Measurements from ENCODE around the gene RTN4R.

GRCh38 chr22:20258584-20259326 is 9.4 kb downstream of the RTN4R start:
- TF ChIP-seq POLR2A (IDR thresholded peaks at IDR 0.05) (no peak), CTCF (IDR thresholded peaks at IDR 0.05) (no peak), EP300 (IDR thresholded peaks at IDR 0.05) (no peak)

All from tibial nerve (tissue), 4 donors.